Measurements from ENCODE around the gene ERC2. TPM values are rescaled to one million over a fixed set of nuclear protein-coding genes. Genes with fewer than 3 reads are reported as not detected.

The ERC2 gene
- total RNA-seq, 1 donor from 2014 or later = 1.1 TPM

DNA sequence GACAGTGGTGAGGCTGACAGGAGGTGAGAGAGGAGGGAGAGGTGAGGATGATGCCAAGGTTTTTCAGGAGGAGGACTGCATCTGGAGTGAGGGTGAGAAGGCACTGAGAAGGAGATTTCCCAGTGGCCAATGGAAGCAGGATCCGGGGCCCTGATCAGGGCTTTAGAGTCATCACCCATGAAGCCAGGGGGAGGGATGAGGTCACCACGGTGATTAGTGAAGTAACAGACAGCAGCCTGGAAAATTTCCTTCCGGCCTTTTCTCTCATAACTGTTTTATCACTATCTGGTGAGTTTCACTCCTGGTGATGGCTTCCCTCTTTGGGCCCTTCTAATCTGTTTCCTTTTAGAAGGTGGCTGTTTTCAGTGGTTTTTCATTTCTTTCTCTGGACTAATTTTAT lies 900.7 kb downstream of the ERC2 start:
- DNase-seq (ENCODE audit: low spot score) = no peak

DNA sequence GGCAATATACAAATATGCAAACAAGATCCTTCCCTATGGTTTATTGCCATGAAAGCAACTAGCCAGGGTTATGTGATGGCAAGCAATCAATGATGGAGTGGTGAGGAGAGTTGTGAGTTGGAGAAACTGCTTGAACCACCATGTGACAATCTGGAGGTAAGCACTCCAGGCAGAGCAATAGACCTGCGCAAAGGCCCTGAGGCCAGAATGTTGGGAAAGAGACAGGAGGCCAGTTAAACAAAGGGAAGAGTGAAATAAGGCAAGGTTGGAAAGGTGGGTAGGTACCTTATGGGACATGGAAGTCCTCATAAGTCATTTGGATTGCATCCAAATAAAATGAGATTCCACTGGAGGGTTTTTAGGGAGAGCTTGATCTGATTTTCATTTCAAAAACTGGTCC lies 901.1 kb downstream of the ERC2 start:
- no peak for DNase-seq (ENCODE audit: low spot score)

DNA sequence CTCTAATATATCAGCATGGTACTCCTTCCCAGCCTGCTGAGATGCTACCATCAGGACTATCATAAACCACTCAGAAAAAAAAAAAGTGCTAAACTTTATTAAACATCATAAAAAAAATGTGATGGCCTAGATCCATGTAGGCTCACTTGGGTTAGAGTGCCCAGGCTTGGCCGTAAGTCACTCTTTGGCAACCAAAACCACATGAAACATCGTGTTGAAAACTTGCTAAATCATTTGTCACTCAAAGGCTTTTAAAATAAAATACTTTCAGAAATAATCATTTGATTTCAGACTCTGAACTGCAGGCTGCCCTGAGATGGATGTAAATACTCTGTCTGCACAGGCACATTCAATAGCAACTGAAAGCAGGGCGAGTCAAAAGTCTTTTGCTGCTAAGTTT lies 902.7 kb downstream of the ERC2 start:
- DNase-seq (ENCODE audit: low spot score) = no peak

- DNase-seq (ENCODE audit: low spot score) = no peak
Observed at GRCh38 chr3:55564726-55565125, 903.5 kb downstream of the ERC2 start.

DNA sequence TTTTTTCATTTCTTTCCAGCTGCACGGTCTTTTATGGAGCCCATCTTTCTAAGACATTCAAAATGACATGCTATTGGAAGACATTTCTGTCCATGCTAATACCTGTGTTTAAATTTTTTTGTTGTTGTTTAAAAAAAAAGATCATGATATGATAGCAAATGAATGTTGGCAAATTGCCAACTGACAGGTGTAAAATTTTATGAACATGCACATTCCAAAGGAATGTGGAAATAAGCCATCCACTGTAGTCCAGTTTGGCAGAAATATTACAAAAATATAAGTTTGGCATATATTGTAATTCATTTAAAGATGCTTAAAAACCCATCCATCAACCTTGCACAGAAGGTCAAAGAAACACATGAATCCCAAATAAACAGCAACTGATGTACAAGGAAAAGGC lies 905.6 kb downstream of the ERC2 start:
- no peak for DNase-seq (ENCODE audit: low spot score)

- DNase-seq (ENCODE audit: low spot score) = no peak
Observed at GRCh38 chr3:55559500-55560423, 908.5 kb downstream of the ERC2 start.

DNA sequence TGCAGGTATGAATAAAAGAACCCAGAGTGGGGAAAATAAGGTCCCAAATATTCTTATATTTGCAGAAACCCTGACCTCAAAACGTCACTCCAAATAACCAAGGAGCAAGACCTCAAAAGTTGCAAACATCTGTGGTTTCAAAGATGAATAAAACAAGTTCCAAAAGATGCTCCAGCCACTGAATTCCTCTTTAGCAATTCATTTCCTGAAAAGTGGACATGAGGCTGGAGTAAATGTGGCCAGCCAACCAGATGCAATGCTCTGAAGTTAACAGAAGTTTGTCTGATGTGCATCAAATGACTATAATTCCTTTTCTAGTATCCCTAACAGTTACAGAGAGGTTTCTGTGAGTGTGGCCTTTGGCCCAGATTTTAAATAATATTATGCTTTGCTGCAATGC lies 910.0 kb downstream of the ERC2 start:
- no peak for DNase-seq (ENCODE audit: low spot score)

DNA sequence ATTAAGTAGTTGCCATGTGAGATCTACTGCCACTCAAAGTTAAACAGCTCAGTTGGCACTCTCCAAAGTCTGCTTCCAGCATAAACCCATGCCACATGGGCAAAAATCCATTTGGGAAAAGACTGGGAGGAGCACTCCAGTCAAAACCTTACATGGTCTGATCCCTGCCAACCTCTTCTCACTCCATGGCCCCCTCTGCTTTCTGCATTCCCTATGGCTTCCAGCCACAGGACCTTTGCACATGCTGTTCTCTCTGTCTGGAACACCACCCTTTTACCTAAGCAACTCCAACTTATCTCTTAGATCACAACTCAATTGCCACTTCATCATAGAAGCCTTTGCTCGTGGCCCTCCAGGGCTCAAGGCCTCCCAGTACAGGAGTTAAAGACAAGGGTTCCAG lies 910.7 kb downstream of the ERC2 start:
- DNase-seq (ENCODE audit: low spot score) = no peak

- DNase-seq (ENCODE audit: low spot score) = no peak
Observed at GRCh38 chr3:55556619-55557537, 911.4 kb downstream of the ERC2 start.

- no peak for DNase-seq (ENCODE audit: low spot score)
Observed at GRCh38 chr3:55555873-55556618, 912.2 kb downstream of the ERC2 start.

- DNase-seq (ENCODE audit: low spot score) = no peak
Observed at GRCh38 chr3:55554634-55555425, 913.4 kb downstream of the ERC2 start.

DNA sequence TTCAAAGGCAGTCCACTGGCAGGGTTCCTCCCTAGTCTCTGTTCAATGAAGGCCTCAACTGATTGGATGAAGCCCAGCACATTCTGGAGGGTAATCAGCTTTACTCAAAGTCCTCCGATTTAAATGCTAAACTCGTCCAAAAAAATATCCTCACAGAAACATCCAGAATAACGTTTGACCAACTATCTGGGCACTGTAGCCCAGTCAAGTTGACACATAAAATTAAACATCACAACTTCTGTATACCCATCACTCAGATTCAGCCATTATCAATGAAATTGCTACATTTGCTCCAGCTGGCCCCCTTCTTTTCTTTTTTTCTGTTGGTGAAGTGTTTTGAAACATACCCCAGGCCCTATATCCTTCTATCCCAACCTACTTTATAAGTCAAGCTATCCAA lies 916.6 kb downstream of the ERC2 start:
- no peak for DNase-seq (ENCODE audit: low spot score)

DNA sequence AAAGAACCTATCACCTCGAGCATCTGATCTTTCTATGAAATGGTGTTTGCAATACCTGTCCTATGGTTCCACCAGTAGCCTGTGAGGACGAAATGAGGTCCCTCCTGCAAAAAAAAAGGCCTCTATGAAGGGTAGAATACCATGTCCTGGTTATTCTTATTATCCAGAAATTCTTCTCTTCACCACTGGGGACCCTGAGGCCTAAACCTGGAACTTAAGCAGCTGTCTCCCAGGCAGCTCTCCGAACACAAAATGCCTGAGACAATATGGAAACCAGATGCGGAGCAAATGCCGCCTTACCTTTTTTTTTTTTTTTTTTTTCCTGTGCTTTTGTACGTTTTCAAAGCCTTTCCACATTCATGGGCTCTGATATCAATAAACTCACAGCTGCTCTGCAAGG lies 919.1 kb downstream of the ERC2 start:
- DNase-seq (ENCODE audit: low spot score) = no peak

- no peak for DNase-seq (ENCODE audit: low spot score)
Observed at GRCh38 chr3:55546866-55547669, 921.2 kb downstream of the ERC2 start.

DNA sequence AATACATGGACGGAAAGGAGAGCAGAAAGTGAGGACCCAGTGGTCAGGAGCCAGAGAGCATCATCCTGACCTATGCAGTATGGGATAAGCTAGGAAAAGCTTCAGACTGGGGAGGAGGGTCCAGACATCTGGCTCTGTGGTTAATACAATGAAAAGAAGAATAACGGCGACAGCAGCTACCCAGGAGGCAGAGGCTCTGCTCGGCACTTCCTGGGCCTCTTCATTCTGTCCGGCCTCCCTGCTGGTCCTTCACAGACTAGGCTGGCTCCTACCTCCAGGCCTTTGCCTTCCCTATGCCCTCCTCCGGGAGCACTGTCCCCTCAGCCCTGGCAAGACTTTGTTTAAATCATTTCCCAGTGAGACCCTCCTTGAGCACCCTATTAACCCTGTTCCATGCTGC lies 922.3 kb downstream of the ERC2 start:
- no peak for DNase-seq (ENCODE audit: low spot score)

GRCh38 chr3:55544219-55544618 lies 924.0 kb downstream of the ERC2 start:
- no peak for DNase-seq (ENCODE audit: low spot score)

DNA sequence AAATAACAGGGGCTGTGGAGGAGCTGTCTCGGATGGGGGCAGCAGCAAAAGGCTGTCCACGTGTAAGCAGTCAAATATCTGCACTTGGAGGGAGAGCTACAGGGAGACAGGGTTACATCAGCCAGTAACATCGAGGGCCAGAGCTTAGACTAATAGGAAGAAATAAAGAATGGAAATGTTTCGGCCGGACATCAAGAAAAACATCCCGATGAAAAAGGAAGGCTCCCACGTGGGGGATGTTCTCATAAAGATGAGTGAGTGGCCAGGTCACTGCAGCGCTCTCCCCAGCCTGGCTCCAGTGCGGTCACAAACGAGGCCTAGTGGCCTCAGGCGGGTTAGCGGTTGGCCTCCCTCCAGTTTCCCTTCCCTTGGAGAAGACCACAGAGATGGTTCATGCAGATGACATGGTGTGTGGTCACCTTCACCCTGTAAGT lies 925.1 kb downstream of the ERC2 start:
- DNase-seq (ENCODE audit: low spot score) = no peak

DNA sequence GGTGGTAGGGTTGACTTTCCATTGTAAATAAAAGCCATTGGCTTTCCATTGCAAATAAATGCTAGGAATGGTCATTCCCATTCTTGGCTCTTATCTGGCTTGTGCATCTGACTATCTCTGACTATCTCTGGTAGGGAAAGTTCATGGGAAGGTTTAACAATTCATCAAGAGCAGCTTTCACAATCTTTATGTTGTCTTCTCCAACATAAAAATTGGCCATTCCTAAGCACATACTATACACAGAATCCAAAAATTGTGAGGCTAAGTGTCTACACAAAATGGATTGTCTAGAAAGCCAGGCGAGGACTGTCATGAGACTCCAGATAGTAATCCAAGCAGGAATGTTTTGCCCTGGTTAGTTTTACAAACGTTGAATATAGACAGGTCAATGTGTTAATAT lies 926.8 kb downstream of the ERC2 start:
- no peak for DNase-seq (ENCODE audit: low spot score)

DNA sequence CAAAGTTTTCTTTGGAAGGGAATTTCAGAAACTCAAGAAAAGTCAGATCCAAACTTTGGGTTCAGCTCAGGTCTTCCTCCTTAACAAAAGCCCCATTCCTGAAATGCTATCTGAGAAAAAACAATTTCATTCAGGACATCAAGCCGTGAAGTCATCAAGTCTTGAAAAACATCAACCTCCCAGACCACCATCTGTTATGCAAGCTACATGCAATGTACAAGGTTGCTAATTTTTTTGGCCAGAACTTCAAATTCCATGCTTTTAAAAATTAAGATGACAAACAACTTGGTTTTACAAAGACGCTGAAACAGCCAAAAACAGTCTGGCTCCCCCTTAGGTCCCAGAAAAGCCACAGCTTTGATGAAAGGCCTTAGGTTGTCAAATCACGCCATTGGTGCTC lies 927.3 kb downstream of the ERC2 start:
- no peak for DNase-seq (ENCODE audit: low spot score)

- DNase-seq (ENCODE audit: low spot score) = no peak
Observed at GRCh38 chr3:55540579-55540978, 927.7 kb downstream of the ERC2 start.
